Measurements from ENCODE around the gene RNU4-1.

DNA sequence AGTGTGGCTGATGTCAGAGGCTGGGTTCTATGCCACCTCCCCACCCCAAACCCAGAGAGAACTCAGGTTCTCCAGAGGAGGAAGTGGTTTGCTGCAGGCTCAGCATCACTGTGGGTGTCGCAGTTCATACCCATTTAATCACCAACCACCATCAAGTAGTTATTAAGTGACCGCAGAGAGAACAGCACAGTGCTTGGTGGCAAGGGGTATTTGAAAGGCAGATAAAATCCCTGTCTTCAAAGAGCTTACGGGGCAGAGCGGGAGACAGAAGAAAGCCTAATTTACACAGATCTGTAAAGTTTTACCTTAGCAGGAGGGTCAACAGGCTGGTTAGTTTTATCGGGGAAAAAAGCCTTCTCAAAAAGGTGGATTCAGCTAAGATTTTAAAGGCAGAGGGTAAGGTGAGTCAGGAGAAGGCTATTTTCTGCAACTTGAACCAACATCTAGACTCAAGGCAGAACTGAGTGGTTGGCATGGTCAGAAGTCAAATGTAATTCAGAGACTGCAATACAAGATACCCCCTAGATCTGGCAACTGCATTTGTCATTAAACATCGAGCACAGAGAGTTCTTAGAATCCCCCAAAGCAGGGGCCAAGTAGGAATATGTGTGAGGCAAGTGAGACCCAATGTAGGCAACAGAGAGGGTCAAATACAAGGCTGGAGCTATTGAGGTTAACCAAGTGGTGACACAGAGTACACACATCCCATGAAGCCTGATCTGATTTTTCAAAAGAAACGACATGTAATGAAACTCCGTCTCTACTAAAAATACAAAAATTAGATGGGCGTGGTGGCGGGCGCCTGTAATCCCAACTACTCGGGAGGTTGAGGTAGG lies 40.7 kb downstream of the RNU4-1 start:
- TF ChIP-seq ETV6 (IDR thresholded peaks at IDR 0.05; ENCODE audit: borderline replicate concordance in 1 of 2, low read depth in 2 of 2, low read length in 1 of 2): no peak
- no peak for TF ChIP-seq ETV6 (CRISPR knock-in tag; IDR thresholded peaks at IDR 0.05; ENCODE audit: borderline replicate concordance)
- TF ChIP-seq, protein P1, sequence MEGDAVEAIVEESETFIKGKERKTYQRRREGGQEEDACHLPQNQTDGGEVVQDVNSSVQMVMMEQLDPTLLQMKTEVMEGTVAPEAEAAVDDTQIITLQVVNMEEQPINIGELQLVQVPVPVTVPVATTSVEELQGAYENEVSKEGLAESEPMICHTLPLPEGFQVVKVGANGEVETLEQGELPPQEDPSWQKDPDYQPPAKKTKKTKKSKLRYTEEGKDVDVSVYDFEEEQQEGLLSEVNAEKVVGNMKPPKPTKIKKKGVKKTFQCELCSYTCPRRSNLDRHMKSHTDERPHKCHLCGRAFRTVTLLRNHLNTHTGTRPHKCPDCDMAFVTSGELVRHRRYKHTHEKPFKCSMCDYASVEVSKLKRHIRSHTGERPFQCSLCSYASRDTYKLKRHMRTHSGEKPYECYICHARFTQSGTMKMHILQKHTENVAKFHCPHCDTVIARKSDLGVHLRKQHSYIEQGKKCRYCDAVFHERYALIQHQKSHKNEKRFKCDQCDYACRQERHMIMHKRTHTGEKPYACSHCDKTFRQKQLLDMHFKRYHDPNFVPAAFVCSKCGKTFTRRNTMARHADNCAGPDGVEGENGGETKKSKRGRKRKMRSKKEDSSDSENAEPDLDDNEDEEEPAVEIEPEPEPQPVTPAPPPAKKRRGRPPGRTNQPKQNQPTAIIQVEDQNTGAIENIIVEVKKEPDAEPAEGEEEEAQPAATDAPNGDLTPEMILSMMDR (IDR thresholded peaks at IDR 0.05 in 2 of 3, conservative IDR thresholded peaks at IDR 0.05 in 1 of 3; ENCODE audit: insufficient read depth in 2 of 3, low read depth in 1 of 3, low read length in 3 of 3): no peak
- TF ChIP-seq POLR2A (conservative IDR thresholded peaks at IDR 0.05): no peak
